ENCODE measurements around the gene FAM72B. TPM values are rescaled to one million over a fixed set of nuclear protein-coding genes. Genes with fewer than 3 reads are reported as not detected.
"Not testable (repeated sequence)": the region's sequence is repeated elsewhere in the genome, so short reads cannot be mapped to it uniquely, and the experiment has no call there.

Gene FAM72B
- total and polyA plus RNA-seq, 2 donors (not counting 1 experiment from before 2014, with no cell fraction given) = 1.0 to 2.3 TPM

DNA sequence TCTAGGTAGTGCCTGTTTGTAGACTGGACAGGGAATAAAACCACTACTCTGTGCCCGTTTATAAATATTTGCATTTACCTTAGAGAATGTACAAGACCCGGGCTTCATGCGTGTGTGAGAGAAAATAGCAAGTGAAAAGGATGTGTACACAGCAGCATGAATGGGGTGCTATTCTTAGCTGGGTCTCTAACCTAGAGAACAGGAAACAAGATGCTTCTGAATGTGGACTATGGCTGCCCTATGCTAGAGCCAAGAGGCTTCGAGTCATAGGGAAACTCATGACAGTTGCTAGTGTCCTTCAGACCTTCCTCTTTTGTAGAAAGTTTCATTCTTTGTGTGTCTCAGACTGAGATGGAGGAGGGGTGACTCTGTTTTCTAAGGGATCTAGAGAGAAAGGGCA lies 40.6 kb upstream of the FAM72B start:
- not testable (repeated sequence) for H4K20me1 ChIP-seq (ENCODE audit: control insufficient read depth, extremely low read depth, insufficient read depth, low read length); H2AFZ ChIP-seq (ENCODE audit: low read length); H3K9me3 ChIP-seq (ENCODE audit: control insufficient read depth, insufficient read depth, low read depth, low read length); H3K36me3 ChIP-seq (ENCODE audit: control insufficient read depth, insufficient read depth, low read length); DNase-seq (ENCODE audit: low read depth in 2 of 2); H3K27me3 ChIP-seq (ENCODE audit: control insufficient read depth, insufficient read depth, low read length); H3K4me2 ChIP-seq (ENCODE audit: extremely low read depth, insufficient read depth, low read length); H3K4me1 ChIP-seq (ENCODE audit: control insufficient read depth, extremely low read depth, insufficient read depth, low read length); H3K9ac ChIP-seq (ENCODE audit: insufficient read depth, low read length); H3K27ac ChIP-seq (ENCODE audit: insufficient read depth, low read length); H3K79me2 ChIP-seq (ENCODE audit: control insufficient read depth, insufficient read depth, low read length); H3K4me3 ChIP-seq (replicated peaks in 1 of 4; ENCODE audit: control extremely low read depth in 1 of 4, insufficient read depth in 1 of 4, low read depth in 3 of 4, low read length in 4 of 4)

DNA sequence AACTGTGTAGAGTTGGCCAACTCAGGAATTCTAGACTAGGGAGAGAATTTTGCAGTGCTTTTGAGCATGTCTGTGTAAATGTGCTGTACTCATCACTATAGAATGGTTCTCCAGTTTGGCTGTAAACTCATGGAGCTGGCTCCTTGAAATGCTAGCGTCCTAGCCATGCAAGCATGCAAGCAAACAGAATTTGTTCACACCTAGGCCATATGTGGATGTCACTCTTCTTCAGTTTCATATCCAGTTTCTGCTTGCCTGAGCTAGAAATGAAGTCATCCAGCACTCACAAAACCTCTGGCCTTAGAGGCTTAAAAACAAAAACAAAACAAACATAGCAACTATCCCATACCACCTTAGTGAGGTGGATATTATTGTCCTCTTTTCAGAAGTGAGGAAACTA lies 37.6 kb upstream of the FAM72B start:
- not testable (repeated sequence) for H3K4me1 ChIP-seq (ENCODE audit: control insufficient read depth, extremely low read depth, insufficient read depth, low read length); H3K9ac ChIP-seq (ENCODE audit: insufficient read depth, low read length); H4K20me1 ChIP-seq (ENCODE audit: control insufficient read depth, extremely low read depth, insufficient read depth, low read length); H2AFZ ChIP-seq (ENCODE audit: low read length); H3K27me3 ChIP-seq (ENCODE audit: control insufficient read depth, insufficient read depth, low read length); H3K9me3 ChIP-seq (ENCODE audit: control insufficient read depth, insufficient read depth, low read depth, low read length); H3K4me3 ChIP-seq (replicated peaks in 1 of 4; ENCODE audit: control extremely low read depth in 1 of 4, insufficient read depth in 1 of 4, low read depth in 3 of 4, low read length in 4 of 4); H3K79me2 ChIP-seq (ENCODE audit: control insufficient read depth, insufficient read depth, low read length); H3K4me2 ChIP-seq (ENCODE audit: extremely low read depth, insufficient read depth, low read length); H3K27ac ChIP-seq (ENCODE audit: insufficient read depth, low read length); H3K36me3 ChIP-seq (ENCODE audit: control insufficient read depth, insufficient read depth, low read length)
- DNase-seq (ENCODE audit: low read depth in 2 of 2) = peak in 1 of 2 donors; percentile 1

DNA sequence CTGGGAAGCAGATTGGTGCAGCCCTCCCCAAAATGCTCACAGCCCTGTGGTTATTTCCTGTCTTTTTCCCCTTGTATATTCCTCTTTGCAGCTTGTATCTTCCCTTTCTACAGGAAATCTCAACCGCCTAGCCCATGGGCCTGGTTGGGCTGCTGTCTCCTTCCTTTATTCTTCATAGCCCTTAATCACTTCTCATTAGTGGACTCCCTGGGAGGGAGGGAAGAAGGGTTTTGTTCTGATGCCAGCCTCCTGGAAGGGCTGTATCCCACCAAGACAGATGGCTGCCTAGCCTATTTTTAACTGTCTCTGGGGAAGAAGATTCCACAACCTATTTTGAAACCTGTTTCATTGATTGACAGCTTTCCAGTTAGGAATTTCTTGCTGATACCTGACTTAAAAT lies 32.5 kb upstream of the FAM72B start:
- DNase-seq (ENCODE audit: low read depth in 2 of 2); H3K27ac ChIP-seq (ENCODE audit: insufficient read depth, low read length); H3K4me2 ChIP-seq (ENCODE audit: extremely low read depth, insufficient read depth, low read length); H3K4me3 ChIP-seq (replicated peaks in 1 of 4; ENCODE audit: control extremely low read depth in 1 of 4, insufficient read depth in 1 of 4, low read depth in 3 of 4, low read length in 4 of 4); H3K79me2 ChIP-seq (ENCODE audit: control insufficient read depth, insufficient read depth, low read length); H3K9me3 ChIP-seq (ENCODE audit: control insufficient read depth, insufficient read depth, low read depth, low read length); H3K4me1 ChIP-seq (ENCODE audit: control insufficient read depth, extremely low read depth, insufficient read depth, low read length); H3K9ac ChIP-seq (ENCODE audit: insufficient read depth, low read length); H3K36me3 ChIP-seq (ENCODE audit: control insufficient read depth, insufficient read depth, low read length); H2AFZ ChIP-seq (ENCODE audit: low read length); H3K27me3 ChIP-seq (ENCODE audit: control insufficient read depth, insufficient read depth, low read length); H4K20me1 ChIP-seq (ENCODE audit: control insufficient read depth, extremely low read depth, insufficient read depth, low read length): not testable (repeated sequence)

DNA sequence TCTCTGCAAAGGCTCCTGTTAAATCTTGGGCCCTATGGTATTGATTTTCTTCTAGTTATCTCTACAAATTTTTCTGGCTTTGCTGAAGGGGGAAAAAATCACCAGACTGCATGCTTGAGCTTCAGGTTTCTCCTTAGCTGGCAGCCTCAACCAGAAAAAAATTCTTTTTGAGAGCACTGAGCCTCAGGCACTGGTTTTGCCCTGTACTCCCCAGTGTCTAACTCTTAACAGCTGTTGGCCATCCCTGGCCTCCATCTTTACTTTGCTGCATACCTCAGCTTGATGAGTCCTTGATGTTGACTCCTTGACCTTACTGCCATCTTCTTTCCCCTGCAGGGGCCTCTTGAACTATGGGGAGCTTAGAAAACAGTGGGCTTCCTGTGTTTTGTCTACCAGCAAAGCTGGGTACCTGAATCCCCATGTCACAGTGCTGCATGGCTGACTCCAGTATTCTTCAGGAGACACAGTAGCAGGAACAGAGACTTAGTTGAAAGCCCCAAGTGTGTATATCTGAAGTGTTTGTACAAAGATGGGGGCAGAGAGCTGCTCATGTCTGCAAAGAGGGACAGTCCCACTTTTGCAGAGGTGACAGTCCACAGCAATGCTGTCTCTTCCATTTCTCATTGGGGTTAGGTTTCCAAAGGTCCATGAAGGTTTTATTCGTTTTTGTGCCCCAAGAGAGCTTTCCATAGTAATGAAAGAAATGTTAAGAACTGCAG lies 31.7 kb upstream of the FAM72B start:
- not testable (repeated sequence) for H4K20me1 ChIP-seq (ENCODE audit: control insufficient read depth, extremely low read depth, insufficient read depth, low read length); H3K36me3 ChIP-seq (ENCODE audit: control insufficient read depth, insufficient read depth, low read length); H3K79me2 ChIP-seq (ENCODE audit: control insufficient read depth, insufficient read depth, low read length); H3K4me3 ChIP-seq (replicated peaks in 1 of 4; ENCODE audit: control extremely low read depth in 1 of 4, insufficient read depth in 1 of 4, low read depth in 3 of 4, low read length in 4 of 4); H3K27me3 ChIP-seq (ENCODE audit: control insufficient read depth, insufficient read depth, low read length); H3K4me2 ChIP-seq (ENCODE audit: extremely low read depth, insufficient read depth, low read length); H3K9me3 ChIP-seq (ENCODE audit: control insufficient read depth, insufficient read depth, low read depth, low read length); H2AFZ ChIP-seq (ENCODE audit: low read length); H3K9ac ChIP-seq (ENCODE audit: insufficient read depth, low read length); DNase-seq (ENCODE audit: low read depth in 2 of 2); H3K4me1 ChIP-seq (ENCODE audit: control insufficient read depth, extremely low read depth, insufficient read depth, low read length); H3K27ac ChIP-seq (ENCODE audit: insufficient read depth, low read length)

DNA sequence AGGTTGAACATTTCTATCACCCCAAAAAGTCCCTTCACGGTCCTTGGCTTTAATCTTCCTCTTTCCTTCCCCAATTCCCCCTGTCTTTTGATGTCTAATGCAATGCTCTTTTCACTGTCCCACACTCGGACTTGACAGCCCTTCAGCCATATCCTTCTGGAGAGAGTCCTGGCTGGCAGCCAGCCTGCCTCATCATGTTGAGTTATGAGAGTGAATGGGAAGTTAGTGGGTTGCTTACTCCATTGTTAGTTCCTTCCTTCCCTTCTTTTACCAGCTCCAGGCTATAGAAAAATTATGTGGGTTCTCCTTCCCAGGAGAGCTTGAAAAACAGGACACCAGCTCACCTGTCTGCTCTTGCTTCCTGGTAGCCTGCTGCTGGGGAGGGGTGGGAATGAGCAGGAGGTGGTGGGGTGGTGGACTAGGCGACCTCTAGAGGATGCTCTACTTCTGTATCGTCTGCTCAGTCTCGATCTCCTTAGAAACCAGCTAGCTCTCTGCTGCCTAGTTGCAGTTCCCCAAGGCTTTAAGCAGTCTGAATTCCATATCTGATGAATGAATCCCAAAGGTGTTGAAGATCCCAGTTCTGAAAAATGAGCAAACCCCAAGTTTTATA lies 30.5 kb upstream of the FAM72B start:
- not testable (repeated sequence) for H3K9me3 ChIP-seq (ENCODE audit: control insufficient read depth, insufficient read depth, low read depth, low read length); DNase-seq (ENCODE audit: low read depth in 2 of 2); H2AFZ ChIP-seq (ENCODE audit: low read length); H3K4me2 ChIP-seq (ENCODE audit: extremely low read depth, insufficient read depth, low read length); H3K4me1 ChIP-seq (ENCODE audit: control insufficient read depth, extremely low read depth, insufficient read depth, low read length); H3K27me3 ChIP-seq (ENCODE audit: control insufficient read depth, insufficient read depth, low read length); H3K9ac ChIP-seq (ENCODE audit: insufficient read depth, low read length); H4K20me1 ChIP-seq (ENCODE audit: control insufficient read depth, extremely low read depth, insufficient read depth, low read length); H3K36me3 ChIP-seq (ENCODE audit: control insufficient read depth, insufficient read depth, low read length); H3K79me2 ChIP-seq (ENCODE audit: control insufficient read depth, insufficient read depth, low read length); H3K4me3 ChIP-seq (replicated peaks in 1 of 4; ENCODE audit: control extremely low read depth in 1 of 4, insufficient read depth in 1 of 4, low read depth in 3 of 4, low read length in 4 of 4); H3K27ac ChIP-seq (ENCODE audit: insufficient read depth, low read length)

DNA sequence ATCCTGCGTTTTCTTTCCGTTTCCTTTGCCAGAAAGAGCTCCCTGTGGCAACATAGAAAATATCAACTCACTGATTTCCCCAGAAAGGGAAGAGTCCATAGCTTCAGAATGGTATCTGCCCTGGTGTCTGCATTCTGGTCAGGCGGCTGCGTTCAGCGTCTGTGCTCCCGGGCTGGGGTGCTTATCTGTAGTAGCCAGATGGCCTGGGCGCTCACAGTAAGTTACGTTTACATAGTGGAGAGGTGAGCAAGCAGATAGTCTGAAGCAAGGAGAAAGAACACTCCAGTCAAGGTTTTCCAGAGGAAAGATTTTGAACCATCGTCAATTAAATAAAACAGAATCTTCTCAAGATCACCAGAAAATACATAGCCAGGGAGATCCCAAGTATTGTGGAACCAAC lies 29.4 kb upstream of the FAM72B start:
- not testable (repeated sequence) for DNase-seq (ENCODE audit: low read depth in 2 of 2); H3K9me3 ChIP-seq (ENCODE audit: control insufficient read depth, insufficient read depth, low read depth, low read length); H3K36me3 ChIP-seq (ENCODE audit: control insufficient read depth, insufficient read depth, low read length); H3K4me3 ChIP-seq (replicated peaks in 1 of 4; ENCODE audit: control extremely low read depth in 1 of 4, insufficient read depth in 1 of 4, low read depth in 3 of 4, low read length in 4 of 4); H3K79me2 ChIP-seq (ENCODE audit: control insufficient read depth, insufficient read depth, low read length); H4K20me1 ChIP-seq (ENCODE audit: control insufficient read depth, extremely low read depth, insufficient read depth, low read length); H3K4me2 ChIP-seq (ENCODE audit: extremely low read depth, insufficient read depth, low read length); H3K4me1 ChIP-seq (ENCODE audit: control insufficient read depth, extremely low read depth, insufficient read depth, low read length); H3K27ac ChIP-seq (ENCODE audit: insufficient read depth, low read length); H2AFZ ChIP-seq (ENCODE audit: low read length); H3K27me3 ChIP-seq (ENCODE audit: control insufficient read depth, insufficient read depth, low read length); H3K9ac ChIP-seq (ENCODE audit: insufficient read depth, low read length)

DNA sequence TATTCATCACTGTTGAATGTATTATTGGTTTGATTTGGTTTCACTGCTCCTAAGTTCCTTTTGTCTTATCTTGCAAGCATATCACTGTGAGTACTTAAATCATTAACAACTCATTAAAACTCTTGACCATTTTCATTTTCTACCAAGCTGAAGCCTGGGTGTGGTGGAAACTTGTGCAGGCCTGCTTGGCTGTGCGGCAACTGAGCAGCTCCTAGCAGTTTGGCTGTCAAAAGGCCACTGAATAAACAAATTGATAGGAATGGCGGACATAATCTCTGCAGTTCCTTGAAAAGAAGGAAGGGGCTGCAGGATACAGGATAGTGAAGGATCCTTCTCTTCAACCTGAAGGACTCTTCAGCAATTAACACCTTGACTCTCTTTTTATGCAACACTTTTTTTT lies 26.6 kb upstream of the FAM72B start:
- not testable (repeated sequence) for H3K79me2 ChIP-seq (ENCODE audit: control insufficient read depth, insufficient read depth, low read length); H3K4me3 ChIP-seq (replicated peaks in 1 of 4; ENCODE audit: control extremely low read depth in 1 of 4, insufficient read depth in 1 of 4, low read depth in 3 of 4, low read length in 4 of 4)

More for the DNA sequence above, 26.6 kb upstream of the FAM72B start:
- H3K36me3 ChIP-seq (ENCODE audit: control insufficient read depth, insufficient read depth, low read length); DNase-seq (ENCODE audit: low read depth in 2 of 2); H3K27ac ChIP-seq (ENCODE audit: insufficient read depth, low read length); H2AFZ ChIP-seq (ENCODE audit: low read length); H3K9ac ChIP-seq (ENCODE audit: insufficient read depth, low read length); H3K4me1 ChIP-seq (ENCODE audit: control insufficient read depth, extremely low read depth, insufficient read depth, low read length); H3K27me3 ChIP-seq (ENCODE audit: control insufficient read depth, insufficient read depth, low read length); H3K9me3 ChIP-seq (ENCODE audit: control insufficient read depth, insufficient read depth, low read depth, low read length); H4K20me1 ChIP-seq (ENCODE audit: control insufficient read depth, extremely low read depth, insufficient read depth, low read length); H3K4me2 ChIP-seq (ENCODE audit: extremely low read depth, insufficient read depth, low read length): not testable (repeated sequence)

Data from fibroblast of lung (primary cell).